ENCODE data around the gene RPL4. TPM values are rescaled to one million over a fixed set of nuclear protein-coding genes. Genes with fewer than 3 reads are reported as not detected.
A peak's percentile ranks its signal among the peaks of the same experiment; 100 is the strongest.

RPL4 gene
- total RNA-seq, 1 donor from 2014 or later, result 1,358 TPM

DNA sequence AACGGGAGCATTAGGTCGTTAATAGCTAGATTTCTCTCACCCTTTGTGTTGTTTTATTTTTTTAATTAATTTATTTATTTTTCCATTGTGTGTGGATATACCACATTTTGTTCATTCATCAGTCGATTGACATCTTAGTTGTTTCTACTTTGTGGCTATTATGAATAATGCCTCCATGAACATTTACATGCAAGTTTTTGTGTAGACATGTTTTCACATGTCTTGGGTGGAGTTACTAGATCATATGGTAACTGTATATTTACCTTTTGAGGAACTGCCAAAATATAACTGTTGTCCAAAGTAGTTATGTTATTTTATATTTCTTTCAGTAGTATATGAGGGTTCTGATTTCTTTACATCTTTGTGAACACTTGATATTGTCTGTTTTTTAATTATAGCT lies 19.3 kb upstream of the RPL4 start:
- H3K27ac ChIP-seq (replicated peaks), result no peak overlapping the region
- H3K36me3 ChIP-seq, result peaks cover 21% of the 10 kb centered on the region
- intact Hi-C loops (cut with micrococcal nuclease), result no loop called here
- H3K4me1 ChIP-seq, result no peaks in the 10 kb centered on the region
- no peak overlapping the region for H3K4me3 ChIP-seq
- TF ChIP-seq, protein P1, sequence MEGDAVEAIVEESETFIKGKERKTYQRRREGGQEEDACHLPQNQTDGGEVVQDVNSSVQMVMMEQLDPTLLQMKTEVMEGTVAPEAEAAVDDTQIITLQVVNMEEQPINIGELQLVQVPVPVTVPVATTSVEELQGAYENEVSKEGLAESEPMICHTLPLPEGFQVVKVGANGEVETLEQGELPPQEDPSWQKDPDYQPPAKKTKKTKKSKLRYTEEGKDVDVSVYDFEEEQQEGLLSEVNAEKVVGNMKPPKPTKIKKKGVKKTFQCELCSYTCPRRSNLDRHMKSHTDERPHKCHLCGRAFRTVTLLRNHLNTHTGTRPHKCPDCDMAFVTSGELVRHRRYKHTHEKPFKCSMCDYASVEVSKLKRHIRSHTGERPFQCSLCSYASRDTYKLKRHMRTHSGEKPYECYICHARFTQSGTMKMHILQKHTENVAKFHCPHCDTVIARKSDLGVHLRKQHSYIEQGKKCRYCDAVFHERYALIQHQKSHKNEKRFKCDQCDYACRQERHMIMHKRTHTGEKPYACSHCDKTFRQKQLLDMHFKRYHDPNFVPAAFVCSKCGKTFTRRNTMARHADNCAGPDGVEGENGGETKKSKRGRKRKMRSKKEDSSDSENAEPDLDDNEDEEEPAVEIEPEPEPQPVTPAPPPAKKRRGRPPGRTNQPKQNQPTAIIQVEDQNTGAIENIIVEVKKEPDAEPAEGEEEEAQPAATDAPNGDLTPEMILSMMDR (IDR thresholded peaks at IDR 0.05; ENCODE audit: borderline replicate concordance), result no peak
- DNase-seq, result no peak
- H3K27me3 ChIP-seq (ENCODE audit: low read depth), result no peaks in the 10 kb centered on the region
- H3K9me3 ChIP-seq (replicated peaks), result no peaks in the 10 kb centered on the region

DNA sequence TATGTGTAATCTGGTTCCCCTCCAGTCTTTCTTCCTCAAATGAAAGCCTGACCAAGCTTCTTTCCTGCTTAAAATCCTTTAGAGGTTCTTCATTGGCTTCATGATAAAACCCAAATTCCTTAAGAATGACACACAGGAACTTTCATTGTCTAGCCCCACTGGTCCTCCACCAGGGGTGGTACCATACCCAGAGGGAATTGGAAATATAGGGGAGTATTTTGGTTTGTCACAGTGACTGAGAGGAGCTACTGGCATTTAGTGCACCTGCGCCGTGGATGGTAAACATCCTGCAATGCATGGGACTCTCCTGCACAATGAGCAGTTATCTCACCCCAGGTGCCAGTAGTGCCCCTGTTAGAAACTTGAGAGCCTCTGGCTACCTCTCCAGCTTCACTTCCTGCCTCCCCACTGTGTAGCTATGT lies 11.3 kb upstream of the RPL4 start:
- H3K4me3 ChIP-seq, result no peak overlapping the region
- H3K9me3 ChIP-seq (replicated peaks), result no peaks in the 10 kb centered on the region
- DNase-seq, result no peak
- intact Hi-C loops (cut with micrococcal nuclease), result no loop called here
- no peaks in the 10 kb centered on the region for H3K4me1 ChIP-seq
- no peaks in the 10 kb centered on the region for H3K27me3 ChIP-seq (ENCODE audit: low read depth)
- peaks cover 24% of the 10 kb centered on the region for H3K36me3 ChIP-seq
- no peak overlapping the region for H3K27ac ChIP-seq (replicated peaks)
- TF ChIP-seq, protein P1 (IDR thresholded peaks at IDR 0.05; ENCODE audit: borderline replicate concordance), result no peak

DNA sequence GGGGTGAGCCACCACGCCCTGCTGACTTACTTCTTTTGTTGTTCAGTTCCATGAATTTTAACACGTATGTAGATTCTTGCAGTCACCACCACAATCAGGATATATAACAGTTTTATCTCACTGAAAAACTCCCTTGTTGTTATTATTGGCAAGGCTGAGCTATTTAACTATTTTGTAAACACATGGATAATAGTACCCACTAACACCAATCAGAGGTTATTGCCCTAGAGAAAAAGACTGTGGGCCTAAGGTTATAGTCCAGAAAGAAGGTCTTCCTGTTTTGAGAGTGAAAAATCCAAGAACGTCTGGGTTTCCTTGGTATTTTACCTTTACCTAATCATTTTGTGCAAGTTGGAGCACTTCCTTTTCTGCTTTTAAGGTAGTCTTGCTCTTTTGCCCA lies 9.9 kb upstream of the RPL4 start:
- TF ChIP-seq, protein P1 (IDR thresholded peaks at IDR 0.05; ENCODE audit: borderline replicate concordance), result no peak
- Histone ChIP-seq H3K9me3 (replicated peaks) (no peaks in the 10 kb centered on the region), H3K27me3 (ENCODE audit: low read depth) (no peaks in the 10 kb centered on the region), H3K4me3 (no peak overlapping the region), H3K4me1 (no peaks in the 10 kb centered on the region), H3K27ac (replicated peaks) (no peak overlapping the region), H3K36me3 (peaks cover 22% of the 10 kb centered on the region)
- DNase-seq, result no peak
- intact Hi-C loops (cut with micrococcal nuclease), result no loop called here

GRCh38 chr15:66508293-66508883 lies 3.7 kb upstream of the RPL4 start:
- H3K27ac ChIP-seq (replicated peaks), result no peak overlapping the region
- no peaks in the 10 kb centered on the region for H3K9me3 ChIP-seq (replicated peaks)
- no peaks in the 10 kb centered on the region for H3K27me3 ChIP-seq (ENCODE audit: low read depth)
- TF ChIP-seq, protein P1 (IDR thresholded peaks at IDR 0.05; ENCODE audit: borderline replicate concordance), result no peak
- H3K36me3 ChIP-seq, result peaks cover under 1% of the 10 kb centered on the region
- H3K4me1 ChIP-seq, result peaks cover 23% of the 10 kb centered on the region
- H3K4me3 ChIP-seq, result no peak overlapping the region
- intact Hi-C loops (cut with micrococcal nuclease), result no loop called here
- DNase-seq, result no peak

DNA sequence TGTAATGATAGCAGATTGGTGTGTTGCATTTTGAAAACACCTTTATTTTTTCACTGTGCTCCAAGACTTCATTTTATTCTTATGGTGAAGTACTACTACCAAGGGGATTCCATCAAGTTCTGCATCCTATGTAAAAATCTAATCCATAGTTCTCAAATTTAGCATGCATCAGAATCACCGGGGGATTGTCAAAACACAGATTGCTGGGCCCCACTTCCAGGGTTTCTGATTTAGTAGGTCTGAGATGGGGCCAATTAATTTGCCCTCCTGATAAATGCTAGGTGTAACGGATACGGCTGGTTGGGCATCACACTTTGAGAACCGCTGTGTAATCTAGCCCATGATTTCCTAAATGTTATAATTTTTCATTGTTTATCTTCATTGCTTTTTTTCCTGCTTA lies 1.2 kb upstream of the RPL4 start:
- Histone ChIP-seq H3K27ac (replicated peaks) (no peak overlapping the region), H3K4me1 (peaks cover 38% of the 10 kb centered on the region)
- intact Hi-C loops (cut with micrococcal nuclease), result no loop called here

More for the DNA sequence above, 1.2 kb upstream of the RPL4 start:
- TF ChIP-seq, protein P1 (IDR thresholded peaks at IDR 0.05; ENCODE audit: borderline replicate concordance), result no peak
- DNase-seq, result no peak
- peaks cover 27% of the 10 kb centered on the region for H3K36me3 ChIP-seq
- H3K4me3 ChIP-seq, result peak overlapping the region; percentile 81
- H3K27me3 ChIP-seq (ENCODE audit: low read depth), result no peaks in the 10 kb centered on the region
- H3K9me3 ChIP-seq (replicated peaks), result no peaks in the 10 kb centered on the region
